Caco-2 (cell line): ENCODE data around the gene ITPR1. TPM values are rescaled to one million over a fixed set of nuclear protein-coding genes. Genes with fewer than 3 reads are reported as not detected.

Experiments
- BruUV-seq: library from RNA; stranded (reverse); fragments of 400-500 nt; replicated peaks from 2 replicates; lab custom pipeline; 2021; lab: Mats Ljungman, UMichigan
- CTCF ChIA-PET: fragments of 300-600 bp; sonication (Branson Sonifier 250); formaldehyde crosslinking; loops from one replicate; lab custom pipeline; 2022; ENCODE audit warnings: antibody characterized with exemption; lab: Charles Lee
- POLR2A ChIA-PET: fragments of 300-600 bp; sonication (Branson Sonifier 250); formaldehyde crosslinking; loops from one replicate; lab custom pipeline; 2022; ENCODE audit warnings: antibody characterized with exemption; lab: Charles Lee
- DNase-seq, 2 experiments: peaks; one replicate each; pipeline versions ENCODE4 v3.0.0 to v3.0.0-alpha.2; 2020 to 2022
- H3K27me3 ChIP-seq: replicated peaks from 2 replicates; pipeline ENCODE4 v1.6.0; 2011; ENCODE audit warnings: low read length; ENCODE audit not compliant: control insufficient read depth, insufficient read depth
- H3K36me3 ChIP-seq: 2 replicates; pipeline ENCODE4 v1.5.1; 2011; ENCODE audit warnings: low read length; ENCODE audit not compliant: control insufficient read depth, insufficient read depth
- H3K4me1 ChIP-seq: fragments of 250-450 bp; sonication (Bioruptor Pico); 2 replicates; pipeline ENCODE4 v1.5.1; 2020; ENCODE audit warnings: mild to moderate bottlenecking
- H3K4me3 ChIP-seq: 2 replicates; pipeline ENCODE4 v1.5.1; 2011; ENCODE audit warnings: low read depth, mild to moderate bottlenecking, control low read depth, low read length
- H3K9me3 ChIP-seq: fragments of 250-450 bp; sonication (Bioruptor Pico); 2 replicates; pipeline ENCODE4 v1.5.1; 2020; ENCODE audit warnings: mild to moderate bottlenecking, moderate library complexity
- H3K27ac Mint-ChIP-seq: one replicate; pipeline ENCODE4 v1.8.0; 2022; ENCODE audit warnings: mixed read lengths; ENCODE audit not compliant: unreplicated experiment
- H3K27me3 Mint-ChIP-seq: one replicate; pipeline ENCODE4 v1.8.0; 2022; ENCODE audit warnings: mixed read lengths; ENCODE audit not compliant: insufficient read depth, unreplicated experiment
- H3K36me3 Mint-ChIP-seq: one replicate; pipeline ENCODE4 v1.8.0; 2022; ENCODE audit warnings: mild to moderate bottlenecking, mixed read lengths; ENCODE audit not compliant: insufficient read depth, unreplicated experiment
- H3K4me1 Mint-ChIP-seq: one replicate; pipeline ENCODE4 v1.8.0; 2022; ENCODE audit warnings: low read depth, mixed read lengths; ENCODE audit not compliant: unreplicated experiment
- H3K4me3 Mint-ChIP-seq: one replicate; pipeline ENCODE4 v1.8.0; 2022; ENCODE audit warnings: mild to moderate bottlenecking, moderate library complexity, mixed read lengths; ENCODE audit not compliant: unreplicated experiment
- H3K9me3 Mint-ChIP-seq: one replicate; pipeline ENCODE4 v1.8.0; 2022; ENCODE audit warnings: mixed read lengths; ENCODE audit not compliant: unreplicated experiment
- CTCF ChIP-seq, 2 experiments: fragments of 200-600 bp in 1 of 2; IDR thresholded peaks; 1 replicate in 1 of 2; 2 replicates in 1 of 2; pipeline versions ENCODE4 v1.5.1 to v1.8.0; 2011 to 2022; ENCODE audit warnings: antibody characterized with exemption in 1 of 2, control low read depth in 1 of 2, inconsistent platforms in 1 of 2, low read depth in 1 of 2, low read length in 1 of 2, mild to moderate bottlenecking in 1 of 2, moderate library complexity in 1 of 2; ENCODE audit not compliant: insufficient read depth in 1 of 2, severe bottlenecking in 1 of 2, unreplicated experiment in 1 of 2
- intact Hi-C: fragments of 100-400 bp; cut with micrococcal nuclease; formaldehyde crosslinking; loops from one replicate; pipeline ENCODE4 v1.10.0; 2022; ENCODE audit not compliant: unreplicated experiment
- total RNA-seq: library from RNA; stranded (reverse); gene quantifications from 2 replicates; pipeline ENCODE4 v1.2.3, GENCODE V29; 2022

The ITPR1 gene
- total RNA-seq, 1 experiment from 2014 or later: 10.4 TPM

- BruUV-seq: no TSS peak
- ChIA-PET POLR2A (no interaction called here), CTCF (interaction anchor here (0.6 kb wide), 1 partner anchor 30 kb away, joined by 5 read pairs; no protein-coding TSS in a partner anchor)
- TF ChIP-seq CTCF (IDR thresholded peaks at IDR 0.05; ENCODE audit: insufficient read depth in 1 of 2, low read depth in 1 of 2, low read length in 1 of 2, severe bottlenecking in 1 of 2, unreplicated experiment in 1 of 2): no peak
- DNase-seq: no peak
- no peaks in the 10 kb centered on the region for H3K36me3 Mint-ChIP-seq
- peaks cover 39% of the 10 kb centered on the region for H3K4me1 ChIP-seq
- no peak overlapping the region for H3K4me3 ChIP-seq
- H3K4me1 Mint-ChIP-seq: peaks cover 25% of the 10 kb centered on the region
- no peak overlapping the region for H3K4me3 Mint-ChIP-seq
- intact Hi-C loops: no loop called here
- H3K27me3 Mint-ChIP-seq: no peaks in the 10 kb centered on the region
- H3K9me3 Mint-ChIP-seq: no peaks in the 10 kb centered on the region
- no peaks in the 10 kb centered on the region for H3K36me3 ChIP-seq
- H3K9me3 ChIP-seq: no peaks in the 10 kb centered on the region
- H3K27ac Mint-ChIP-seq: no peak overlapping the region
- H3K27me3 ChIP-seq: no peaks in the 10 kb centered on the region
These were observed 357.7 kb downstream of the ITPR1 start for GRCh38 chr3:4850928-4851265.

GRCh38 chr3:4852780-4853748 lies 359.9 kb downstream of the ITPR1 start:
- ChIA-PET POLR2A (no interaction called here), CTCF (interaction anchor here (0.6 kb wide), 1 partner anchor 133 kb away, joined by 8 read pairs; no protein-coding TSS in a partner anchor)
- Mint-ChIP-seq H3K9me3 (no peaks in the 10 kb centered on the region), H3K27ac (peak overlapping the region; percentile 19), H3K4me3 (no peak overlapping the region), H3K4me1 (peaks cover 35% of the 10 kb centered on the region), H3K36me3 (no peaks in the 10 kb centered on the region), H3K27me3 (no peaks in the 10 kb centered on the region)
- Histone ChIP-seq H3K36me3 (no peaks in the 10 kb centered on the region), H3K4me1 (peaks cover 43% of the 10 kb centered on the region), H3K27me3 (no peaks in the 10 kb centered on the region), H3K4me3 (no peak overlapping the region), H3K9me3 (no peaks in the 10 kb centered on the region)
- no TSS peak for BruUV-seq
- TF ChIP-seq CTCF (IDR thresholded peaks at IDR 0.05; ENCODE audit: insufficient read depth in 1 of 2, low read depth in 1 of 2, low read length in 1 of 2, severe bottlenecking in 1 of 2, unreplicated experiment in 1 of 2): no peak
- no peak for DNase-seq
- intact Hi-C loops: no loop called here

- H3K27ac Mint-ChIP-seq: peak overlapping the region; percentile 19
- intact Hi-C loops: no loop called here
- BruUV-seq: no TSS peak
These were observed 360.6 kb downstream of the ITPR1 start for GRCh38 chr3:4853749-4854140.

More at GRCh38 chr3:4853749-4854140, 360.6 kb downstream of the ITPR1 start:
- POLR2A ChIA-PET: no interaction called here
- CTCF ChIA-PET: interaction anchor here (0.6 kb wide), 1 partner anchor 133 kb away, joined by 8 read pairs; no protein-coding TSS in a partner anchor
- no peaks in the 10 kb centered on the region for H3K27me3 ChIP-seq
- no peak for TF ChIP-seq CTCF (IDR thresholded peaks at IDR 0.05; ENCODE audit: insufficient read depth in 1 of 2, low read depth in 1 of 2, low read length in 1 of 2, severe bottlenecking in 1 of 2, unreplicated experiment in 1 of 2)
- H3K9me3 ChIP-seq: no peaks in the 10 kb centered on the region
- H3K4me1 ChIP-seq: peaks cover 39% of the 10 kb centered on the region
- H3K36me3 ChIP-seq: no peaks in the 10 kb centered on the region
- Mint-ChIP-seq H3K27me3 (no peaks in the 10 kb centered on the region), H3K4me3 (no peak overlapping the region), H3K4me1 (peaks cover 34% of the 10 kb centered on the region), H3K36me3 (no peaks in the 10 kb centered on the region), H3K9me3 (no peaks in the 10 kb centered on the region)
- no peak overlapping the region for H3K4me3 ChIP-seq
- no peak for DNase-seq
